Embryonic facial prominence (tissue), 1 donor: Measurements from ENCODE around the gene ACTL6A.

ENCODE experiments used
- DNase-seq: peaks from one replicate; pipeline ENCODE4 v3.0.0-alpha.2; 2016; ENCODE audit errors: extremely low spot score

ACTL6A gene

DNA sequence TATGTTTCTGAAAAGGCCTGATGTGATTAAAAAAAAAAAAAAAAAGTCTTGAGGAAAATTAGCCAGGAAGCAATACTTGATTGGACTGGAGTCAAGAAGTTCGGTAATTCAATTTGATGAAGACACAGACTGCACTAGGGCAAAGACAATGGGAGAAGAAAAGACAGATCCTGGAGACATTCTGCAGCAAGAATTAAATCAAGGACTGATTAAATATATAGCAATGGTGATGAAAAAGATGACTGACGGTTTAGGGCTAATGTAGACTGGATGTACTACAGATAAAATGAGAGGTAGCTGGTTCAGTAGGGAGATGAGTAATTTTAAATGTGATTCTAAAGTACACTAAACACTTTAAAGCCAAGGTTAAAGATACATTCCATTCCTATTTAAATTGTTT lies 27.9 kb downstream of the ACTL6A start:
- DNase-seq, result no peak

DNA sequence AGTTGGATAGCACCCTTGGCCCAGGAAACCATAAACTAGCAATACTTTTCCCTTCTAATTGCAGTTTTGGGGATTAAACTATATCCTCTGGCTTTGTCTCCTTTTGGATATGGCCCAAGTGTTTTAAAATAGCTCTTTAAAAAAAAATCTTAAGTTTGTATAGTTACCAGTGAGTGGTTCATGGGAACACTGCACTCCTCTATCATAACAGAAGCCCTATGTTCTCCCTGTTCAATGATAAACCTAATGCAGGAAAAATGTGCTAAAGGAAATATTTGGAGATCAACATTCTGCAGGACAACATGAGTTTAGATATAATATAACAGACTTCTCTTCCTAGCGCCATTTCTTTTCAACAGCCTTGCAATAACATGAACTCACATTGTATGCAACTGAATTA lies 28.6 kb downstream of the ACTL6A start:
- DNase-seq, result no peak

DNA sequence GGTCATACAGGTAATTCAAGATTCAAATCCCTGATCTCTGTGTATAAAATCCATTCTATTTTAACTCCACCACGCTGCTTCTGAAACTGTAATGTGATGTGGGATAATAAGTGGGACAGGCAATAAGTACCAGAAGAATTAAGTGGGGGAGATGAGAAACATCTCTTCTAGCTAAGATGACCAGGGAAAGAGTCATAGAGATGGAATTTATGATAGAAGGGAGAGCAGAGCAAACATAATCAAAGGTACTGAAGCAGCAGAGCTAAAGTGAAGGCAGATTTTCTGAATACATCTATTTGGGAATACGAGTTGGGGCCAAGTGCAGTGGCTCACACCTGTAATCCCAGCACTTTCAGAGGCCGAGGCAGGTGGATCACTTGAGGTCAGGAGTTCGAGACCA lies 36.8 kb downstream of the ACTL6A start:
- no peak for DNase-seq

DNA sequence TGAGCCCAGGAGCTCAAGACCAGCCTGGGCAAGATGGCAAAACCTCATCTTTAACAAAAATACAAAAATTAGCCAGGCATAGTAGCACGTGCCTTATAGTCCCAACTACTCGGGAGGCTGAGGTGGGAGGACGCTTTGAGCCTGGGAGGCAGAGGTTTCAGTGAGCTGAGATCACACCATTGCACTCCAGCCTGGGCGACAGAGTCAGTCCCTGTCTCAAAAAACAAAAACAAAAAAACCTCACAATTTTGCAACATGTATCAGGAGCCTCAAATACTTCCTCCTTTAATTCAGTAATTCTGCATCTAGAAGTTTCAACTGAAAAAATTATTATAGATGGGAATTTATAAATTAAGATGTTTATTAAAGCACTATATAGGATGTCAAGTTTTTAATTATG lies 40.6 kb downstream of the ACTL6A start:
- DNase-seq, result no peak

GRCh38 chr3:179603831-179604230 lies 41.1 kb downstream of the ACTL6A start:
- DNase-seq, result no peak

DNA sequence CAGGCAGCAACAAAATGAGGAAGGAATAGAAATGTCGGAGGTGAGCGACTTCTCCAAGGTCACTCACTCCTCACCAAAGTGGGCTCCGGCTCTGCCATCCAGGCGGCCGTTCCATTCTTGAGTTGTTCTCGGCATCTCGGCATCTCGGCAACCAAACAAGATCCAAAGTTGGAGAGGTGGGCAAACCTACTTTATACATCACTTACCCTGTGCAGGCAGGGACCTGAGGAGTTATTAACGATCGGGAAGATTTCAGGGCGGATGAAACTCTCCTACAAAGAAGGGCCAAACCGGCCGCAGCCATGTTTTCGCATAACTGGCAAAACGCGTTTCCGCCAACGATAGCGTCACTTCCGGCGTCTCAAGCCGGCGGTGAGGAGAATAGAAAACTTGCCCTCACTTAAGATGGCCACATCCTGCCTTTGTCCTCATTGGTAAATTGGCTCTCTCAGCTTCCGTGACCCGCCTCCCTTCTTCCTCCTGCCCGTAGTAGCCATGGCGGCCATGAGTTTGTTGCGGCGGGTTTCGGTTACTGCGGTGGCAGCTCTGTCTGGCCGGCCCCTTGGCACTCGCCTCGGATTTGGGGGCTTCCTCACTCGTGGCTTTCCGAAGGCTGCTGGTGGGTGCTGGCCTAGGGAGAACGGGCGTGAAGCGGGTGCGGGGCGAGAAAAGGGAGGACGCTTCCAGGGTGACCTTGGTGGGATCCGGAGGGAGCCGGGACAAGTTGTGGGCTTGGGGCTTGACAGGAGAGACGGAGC lies 41.8 kb downstream of the ACTL6A start, which contains the start of the genes MRPL47 and NDUFB5:
TSS of gene MRPL47 (minus strand) at position 318 of the 758 bp plus-strand sequence. CDS start at position 304, 14 bp downstream.
TSS of gene NDUFB5 (plus strand) at position 474 of the 758 bp plus-strand sequence. CDS start at position 496, 22 bp downstream.
- peak; percentile 98 for DNase-seq

- DNase-seq, result no peak
These were observed 43.9 kb downstream of the ACTL6A start for GRCh38 chr3:179606534-179607085.

DNA sequence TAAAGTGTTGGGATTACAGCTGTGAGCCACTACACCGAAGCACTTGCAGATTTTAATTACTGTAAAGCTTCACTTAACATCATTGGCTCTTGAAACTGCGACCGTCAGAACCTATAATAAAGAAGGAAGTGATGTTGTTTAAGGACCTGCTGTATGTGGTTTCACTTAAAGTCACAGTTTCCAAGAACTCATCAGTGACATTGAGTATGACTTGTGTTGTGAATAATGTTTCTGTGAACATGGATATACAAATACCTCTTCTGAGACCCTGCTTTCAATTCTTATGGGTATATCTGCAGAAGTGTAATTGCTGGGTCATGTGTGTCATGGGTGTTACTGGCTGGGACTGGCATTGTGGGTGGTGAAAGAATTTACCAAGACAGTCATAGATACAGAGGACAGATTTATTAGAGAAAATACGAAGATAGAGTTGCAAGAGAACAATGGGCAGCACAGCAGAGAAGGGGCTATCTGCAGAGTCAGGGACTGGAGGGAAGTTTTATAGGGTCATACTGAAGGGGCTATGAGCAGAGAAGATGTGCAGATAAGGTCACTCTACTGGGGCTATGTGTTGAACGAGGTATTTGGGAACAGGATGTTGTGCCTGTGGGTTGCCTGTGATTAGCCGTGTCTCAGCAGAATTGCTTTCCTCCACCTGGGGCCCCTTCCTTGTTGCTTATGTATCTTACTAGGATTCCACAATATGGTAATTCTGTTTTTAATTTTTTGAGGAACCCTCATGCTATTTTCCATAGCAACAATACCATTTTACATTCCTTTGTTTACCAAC lies 46.4 kb downstream of the ACTL6A start:
- no peak for DNase-seq

GRCh38 chr3:179610066-179610465 lies 47.3 kb downstream of the ACTL6A start:
- no peak for DNase-seq

DNA sequence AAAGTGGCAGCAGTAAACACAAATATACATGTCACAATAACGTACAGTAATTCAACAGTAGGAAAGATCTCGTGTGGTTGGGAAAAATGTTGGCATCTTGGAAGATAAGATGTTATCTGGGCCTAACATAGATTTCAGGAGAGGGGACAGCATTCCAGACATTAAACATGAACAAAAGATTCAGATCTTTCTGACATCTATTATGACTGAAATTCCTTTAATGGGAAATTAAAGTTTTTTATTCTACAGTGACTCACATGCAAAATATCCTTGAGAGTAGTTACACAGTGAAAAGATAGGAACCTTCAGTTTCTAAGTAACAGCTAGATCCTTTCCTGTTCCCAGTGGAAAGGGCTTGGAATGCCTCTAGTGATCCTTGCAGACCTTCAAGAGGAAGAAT lies 51.1 kb downstream of the ACTL6A start:
- DNase-seq, result no peak

DNA sequence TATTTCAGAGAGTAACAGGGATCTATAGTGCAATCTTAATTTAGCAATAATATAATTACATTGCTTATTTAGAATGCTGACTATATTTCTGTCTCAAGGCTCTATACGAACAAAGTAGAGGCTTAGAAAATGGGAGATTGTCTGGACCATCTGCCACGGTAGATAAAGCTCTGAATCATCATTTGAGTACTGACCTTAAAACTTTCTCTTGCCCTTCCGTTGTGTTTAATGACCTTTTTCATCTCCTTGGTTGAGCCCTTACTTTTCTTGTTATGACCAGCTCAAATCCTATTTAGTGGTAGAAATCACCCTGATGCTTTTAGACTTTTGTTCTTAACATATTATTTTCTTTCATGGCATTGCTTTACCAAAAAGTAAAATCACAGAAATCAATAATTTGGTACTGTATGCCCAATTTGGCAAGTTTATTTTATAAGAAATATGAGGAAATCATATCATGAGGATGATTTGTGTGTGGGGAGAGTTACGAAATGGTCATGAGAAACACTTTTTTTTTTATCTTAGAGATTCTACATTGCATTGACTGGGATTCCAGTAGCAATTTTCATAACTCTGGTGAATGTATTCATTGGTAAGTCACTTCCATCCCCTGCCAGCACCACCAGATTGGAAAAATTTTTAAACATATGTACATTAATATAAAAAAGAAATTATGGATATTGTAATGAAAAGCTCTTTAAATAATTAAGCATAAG lies 52.9 kb downstream of the ACTL6A start:
- no peak for DNase-seq

- no peak for DNase-seq
These were observed 59.3 kb downstream of the ACTL6A start for GRCh38 chr3:179622023-179622422.

DNA sequence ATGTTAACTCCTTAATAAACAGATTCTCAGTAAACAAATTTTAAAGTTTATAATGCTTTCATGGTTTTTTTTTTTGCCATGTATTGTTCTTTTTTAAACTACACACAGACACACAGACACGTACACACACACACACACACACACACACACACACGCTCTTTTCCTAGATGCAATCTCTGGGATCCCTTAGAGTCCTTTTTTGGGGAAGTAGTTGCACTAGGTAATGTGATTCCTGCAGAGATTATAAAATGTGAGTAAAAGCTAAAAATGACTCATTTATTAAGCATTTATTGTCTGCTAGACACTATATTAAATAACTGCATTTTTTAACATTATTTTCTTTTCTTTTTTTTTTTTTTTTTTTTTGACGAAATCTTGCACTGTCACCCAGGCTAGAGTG lies 61.7 kb downstream of the ACTL6A start:
- no peak for DNase-seq

GRCh38 chr3:179630753-179631451 lies 68.2 kb downstream of the ACTL6A start:
- no peak for DNase-seq
